ENCODE measurements around the gene FKTN.
"Not testable (repeated sequence)": the region's sequence is repeated elsewhere in the genome, so short reads cannot be mapped to it uniquely, and the experiment has no call there.

The FKTN gene

GRCh38 chr9:105557804-105558610 lies at the start of gene FKTN:
Gene FKTN, plus strand, starts transcription at chr9:105558131. Its CDS starts 16,902 bp downstream, at chr9:105575033.
- DNase-seq = peak; percentile 11 to 90 (median 73)

GRCh38 chr9:105508530-105508929 lies 49.4 kb upstream of the FKTN start:
- DNase-seq = no peak

- no peak for DNase-seq
Observed at GRCh38 chr9:105510024-105510423, 47.9 kb upstream of the FKTN start.

- no peak for DNase-seq
Observed at GRCh38 chr9:105511446-105511845, 46.5 kb upstream of the FKTN start.

- DNase-seq = no peak
Observed at GRCh38 chr9:105515811-105516413, 42.0 kb upstream of the FKTN start.

GRCh38 chr9:105519710-105520369 lies 38.1 kb upstream of the FKTN start:
- peak in 2 of 56 donors; percentile 4 to 7 for DNase-seq

- not testable (repeated sequence) for DNase-seq
Observed at GRCh38 chr9:105520992-105521391, 36.9 kb upstream of the FKTN start.

GRCh38 chr9:105522618-105523385 lies 35.1 kb upstream of the FKTN start:
- DNase-seq = not testable (repeated sequence)

- DNase-seq = no peak
Observed at GRCh38 chr9:105531530-105531929, 26.4 kb upstream of the FKTN start.

GRCh38 chr9:105535920-105536668 lies 21.8 kb upstream of the FKTN start:
- no peak for DNase-seq

- no peak for DNase-seq
Observed at GRCh38 chr9:105539452-105539851, 18.5 kb upstream of the FKTN start.

GRCh38 chr9:105541838-105542237 lies 16.1 kb upstream of the FKTN start:
- no peak for DNase-seq

- DNase-seq = no peak
Observed at GRCh38 chr9:105554042-105554441, 3.9 kb upstream of the FKTN start.

- DNase-seq = no peak
Observed at GRCh38 chr9:105572455-105572854, 14.5 kb downstream of the FKTN start.

GRCh38 chr9:105579952-105580351 lies 22.0 kb downstream of the FKTN start:
- not testable (repeated sequence) for DNase-seq

- not testable (repeated sequence) for DNase-seq
Observed at GRCh38 chr9:105581550-105581949, 23.6 kb downstream of the FKTN start.

- no peak for DNase-seq
Observed at GRCh38 chr9:105593145-105593544, 35.2 kb downstream of the FKTN start.

- DNase-seq = peak in 1 of 56 donors; percentile 29
Observed at GRCh38 chr9:105608721-105609598, 51.0 kb downstream of the FKTN start.

GRCh38 chr9:105621001-105621400 lies 63.1 kb downstream of the FKTN start:
- DNase-seq = no peak

GRCh38 chr9:105625088-105625487 lies 67.2 kb downstream of the FKTN start:
- no peak for DNase-seq
